Measurements from ENCODE around the gene RBP5. TPM values are rescaled to one million over a fixed set of nuclear protein-coding genes. Genes with fewer than 3 reads are reported as not detected.

The RBP5 gene
- total and polyA plus RNA-seq, 10 of the 15 experiments (the other 5 are each of a cell fraction or from before 2014, with no cell fraction given), result 0.11 to 1.1 (median 0.31) TPM; not detected in 4

DNA sequence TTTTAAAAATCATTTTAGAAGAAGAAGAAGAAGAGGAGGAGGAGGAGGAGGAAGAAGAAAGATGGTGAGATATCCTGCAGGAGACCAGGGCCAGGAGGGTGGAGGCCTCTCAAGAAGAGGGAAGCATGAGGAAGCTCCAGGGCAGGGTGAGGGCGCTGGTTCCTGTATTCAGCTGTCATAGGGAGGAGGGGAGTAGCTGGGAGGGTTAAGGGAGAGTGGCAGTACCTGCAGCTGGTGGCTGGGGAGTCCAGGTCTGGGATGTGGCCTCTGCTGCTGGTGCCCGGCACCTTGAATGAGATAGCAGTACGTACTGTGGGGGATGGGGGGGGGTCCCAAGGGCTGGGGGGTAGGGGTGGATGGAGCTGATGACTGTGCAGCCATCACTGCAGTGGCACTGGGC, 9.8 kb downstream of the RBP5 start:
- ATAC-seq (no peak), DNase-seq (ENCODE audit: low read depth, low spot score) (no peak), FAIRE-seq (no peak)
- SMC1A ChIA-PET (ENCODE audit: uncharacterized antibody, unreplicated experiment), result no interaction called here
- no peak for TF ChIP-seq ELK1 (IDR thresholded peaks at IDR 0.05; ENCODE audit: low read depth, low read length)
- no peak for TF ChIP-seq PAX5 (IDR thresholded peaks at IDR 0.05; ENCODE audit: borderline replicate concordance, low read depth, low read length)
- TF ChIP-seq, protein P1, sequence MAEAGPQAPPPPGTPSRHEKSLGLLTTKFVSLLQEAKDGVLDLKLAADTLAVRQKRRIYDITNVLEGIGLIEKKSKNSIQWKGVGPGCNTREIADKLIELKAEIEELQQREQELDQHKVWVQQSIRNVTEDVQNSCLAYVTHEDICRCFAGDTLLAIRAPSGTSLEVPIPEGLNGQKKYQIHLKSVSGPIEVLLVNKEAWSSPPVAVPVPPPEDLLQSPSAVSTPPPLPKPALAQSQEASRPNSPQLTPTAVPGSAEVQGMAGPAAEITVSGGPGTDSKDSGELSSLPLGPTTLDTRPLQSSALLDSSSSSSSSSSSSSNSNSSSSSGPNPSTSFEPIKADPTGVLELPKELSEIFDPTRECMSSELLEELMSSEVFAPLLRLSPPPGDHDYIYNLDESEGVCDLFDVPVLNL (IDR thresholded peaks at IDR 0.05; ENCODE audit: low read depth, low read length), result no peak
- TF ChIP-seq RFX5 (IDR thresholded peaks at IDR 0.05; ENCODE audit: low read depth, low read length), result no peak
- TF ChIP-seq CEBPB (IDR thresholded peaks at IDR 0.05; ENCODE audit: borderline replicate concordance in 1 of 2, low read depth in 2 of 2, low read length in 2 of 2), result no peak
- TF ChIP-seq, protein P2, sequence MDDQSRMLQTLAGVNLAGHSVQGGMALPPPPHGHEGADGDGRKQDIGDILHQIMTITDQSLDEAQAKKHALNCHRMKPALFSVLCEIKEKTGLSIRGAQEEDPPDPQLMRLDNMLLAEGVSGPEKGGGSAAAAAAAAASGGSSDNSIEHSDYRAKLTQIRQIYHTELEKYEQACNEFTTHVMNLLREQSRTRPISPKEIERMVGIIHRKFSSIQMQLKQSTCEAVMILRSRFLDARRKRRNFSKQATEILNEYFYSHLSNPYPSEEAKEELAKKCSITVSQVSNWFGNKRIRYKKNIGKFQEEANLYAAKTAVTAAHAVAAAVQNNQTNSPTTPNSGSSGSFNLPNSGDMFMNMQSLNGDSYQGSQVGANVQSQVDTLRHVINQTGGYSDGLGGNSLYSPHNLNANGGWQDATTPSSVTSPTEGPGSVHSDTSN (IDR thresholded peaks at IDR 0.05; ENCODE audit: insufficient replicate concordance, low read depth, low read length), result no peak
- 100% methylated on average over 2 of the region's 3 CpGs for WGBS (ENCODE audit: insufficient coverage, insufficient replicate concordance, low lambda C conversion rate, missing lambda C conversion rate)
- no TSS peak for BruUV-seq (replicated peaks)
- no peaks in the 10 kb centered on the region for H3K4me1 ChIP-seq (ENCODE audit: control insufficient read depth, insufficient read depth, low read length)
- POLR2A ChIA-PET, result no interaction called here
- no peaks in the 10 kb centered on the region for H3K79me2 ChIP-seq (ENCODE audit: control insufficient read depth, insufficient read depth, low read length)
- in situ Hi-C loops (cut with MboI), result no loop called here
- H3K27me3 ChIP-seq (replicated peaks in 1 of 2; ENCODE audit: control insufficient read depth in 2 of 2, insufficient read depth in 2 of 2, low read length in 1 of 2), result no peaks in the 10 kb centered on the region
- intact Hi-C loops (cut with micrococcal nuclease; ENCODE audit: unreplicated experiment), result no loop called here
- CTCF ChIA-PET, result no interaction called here
- H2AFZ ChIP-seq (ENCODE audit: control insufficient read depth, low read depth, low read length), result no peak overlapping the region
- peaks cover 0 to 29% of the 10 kb centered on the region in 2 experiments; a peak in 3 of 4 replicates for H3K36me3 ChIP-seq (ENCODE audit: control insufficient read depth in 2 of 2, insufficient read depth in 2 of 2, low read length in 1 of 2)
- H3K27ac ChIP-seq (ENCODE audit: control insufficient read depth, insufficient read depth), result no peak overlapping the region
- H3K4me3 ChIP-seq, result no peak overlapping the region
- RAD21 ChIA-PET (ENCODE audit: unreplicated experiment), result no interaction called here
- H4K20me1 ChIP-seq (ENCODE audit: control insufficient read depth, insufficient read depth), result no peaks in the 10 kb centered on the region
- no peak overlapping the region for H3K9ac ChIP-seq (ENCODE audit: control insufficient read depth, insufficient read depth, low read length)
- H3K4me2 ChIP-seq (ENCODE audit: control insufficient read depth, insufficient read depth), result no peak overlapping the region
- H3K9me3 ChIP-seq (replicated peaks; ENCODE audit: control insufficient read depth, insufficient read depth, low read length), result no peaks in the 10 kb centered on the region
